K562 (cell line): Measurements from ENCODE around the gene FAM50A. TPM values are rescaled to one million over a fixed set of nuclear protein-coding genes. Genes with fewer than 3 reads are reported as not detected.

Experiments
- CEBPB ChIP-seq: fragments of 450-650 bp; IDR thresholded peaks from 2 replicates; pipeline ENCODE4 v1.6.1; 2016; ENCODE audit warnings: missing genetic modification characterization, missing compliant biosample characterization
- CREB3L1 ChIP-seq: fragments of 450-650 bp; IDR thresholded peaks from 2 replicates; pipeline ENCODE4 v1.6.1; 2014; ENCODE audit warnings: low read depth, mild to moderate bottlenecking, moderate library complexity, borderline replicate concordance
- CSDE1 ChIP-seq, 2 experiments: fragments of 450-650 bp; IDR thresholded peaks; 2 replicates each; pipeline ENCODE4 v1.6.1; 2016; ENCODE audit warnings: mild to moderate bottlenecking in 1 of 2
- E2F8 ChIP-seq: fragments of 450-650 bp; IDR thresholded peaks from 2 replicates; pipeline ENCODE4 v1.7.1; 2018; ENCODE audit warnings: mild to moderate bottlenecking, low read depth; ENCODE audit not compliant: partially characterized antibody
- ETS2 ChIP-seq: IDR thresholded peaks from 2 replicates; pipeline ENCODE4 v1.6.1; 2016; ENCODE audit warnings: borderline replicate concordance, missing genetic modification characterization, mild to moderate bottlenecking, moderate library complexity, missing compliant biosample characterization; ENCODE audit not compliant: poor library complexity, severe bottlenecking
- FOXP4 ChIP-seq: sonication (generic); formaldehyde crosslinking; IDR thresholded peaks from 2 replicates; pipeline ENCODE4 v1.8.0; 2022; ENCODE audit warnings: mild to moderate bottlenecking, missing genetic modification reagents, borderline replicate concordance
- GTF2F1 ChIP-seq: IDR thresholded peaks from 2 replicates; pipeline ENCODE4 v1.6.1; 2011; ENCODE audit warnings: low read depth, low read length, improper control_type of control experiment
- HINFP ChIP-seq: fragments of 450-650 bp; conservative IDR thresholded peaks from 2 replicates; pipeline ENCODE4 v1.6.1; 2016; ENCODE audit warnings: missing genetic modification characterization, low read depth, mild to moderate bottlenecking, control low read depth, missing compliant biosample characterization
- MEIS2 ChIP-seq: fragments of 450-650 bp; IDR thresholded peaks from 2 replicates; pipeline ENCODE4 v1.6.1; 2014; ENCODE audit warnings: mild to moderate bottlenecking; ENCODE audit not compliant: partially characterized antibody
- NCOA4 ChIP-seq: fragments of 450-650 bp; IDR thresholded peaks from 2 replicates; pipeline ENCODE4 v1.6.1; 2018; ENCODE audit warnings: mild to moderate bottlenecking; ENCODE audit not compliant: partially characterized antibody
- POLR3G ChIP-seq: IDR thresholded peaks from 2 replicates; pipeline ENCODE4 v1.6.1; 2011; ENCODE audit not compliant: insufficient read length, insufficient replicate concordance; ENCODE audit errors: extremely low read depth
- SRSF7 ChIP-seq: fragments of 200-400 bp; formaldehyde crosslinking; optimal IDR thresholded peaks from 2 replicates; pipeline ENCODE3; 2017; ENCODE audit warnings: mild to moderate bottlenecking, low read depth, low read length
- TRIM28 ChIP-seq: fragments of 450-650 bp; IDR thresholded peaks from 2 replicates; pipeline ENCODE4 v1.6.1; 2017
- TSC22D4 ChIP-seq: fragments of 450-650 bp; IDR thresholded peaks from 2 replicates; pipeline ENCODE4 v1.6.1; 2016; ENCODE audit warnings: missing genetic modification characterization, missing biosample characterization, control low read depth
- ZC3H8 ChIP-seq: fragments of 450-650 bp; IDR thresholded peaks from 2 replicates; pipeline ENCODE4 v1.6.1; 2017
- ZNF511 ChIP-seq: sonication (generic); formaldehyde crosslinking; IDR thresholded peaks from 2 replicates; pipeline ENCODE4 v1.8.0; 2022; ENCODE audit warnings: mild to moderate bottlenecking, missing genetic modification reagents
- polyA plus RNA-seq, 8 experiments: library from polyadenylated mRNA; depleted of rRNA in 4 of 8; stranded (reverse) in 5 of 8; unstranded in 3 of 8; fragments of >200 nt; fragmentation: Nextera tagmentation in 2 of 8; fragmentation: Illumina TruSeq in 1 of 8; extraction: Ambion mirVana in 2 of 8; extraction: Trizol in 1 of 8; gene quantifications; 2 replicates each; pipeline versions ENCODE4 v1.2.1 to v1.2.3, GENCODE V29; 2011 to 2014; ENCODE audit warnings: inconsistent platforms in 1 of 8, missing spikeins in 1 of 8
- total RNA-seq, 7 experiments: library from RNA; depleted of rRNA in 6 of 7; stranded (reverse); fragments of >200 nt in 6 of 7; fragmentation: Illumina TruSeq in 2 of 7; extraction: Trizol in 2 of 7; gene quantifications; 2 replicates each; pipeline versions ENCODE4 v1.2.1 to v1.2.3, GENCODE V29; 2011 to 2021; ENCODE audit warnings: low replicate concordance in 1 of 7

FAM50A gene
- total and polyA plus RNA-seq, 9 of the 15 experiments (the other 6 are each of a cell fraction or from before 2014, with no cell fraction given) = 4.4 to 114 (median 67.3) TPM

GRCh38 chrX:154428176-154429171, 15.5 kb upstream of the FAM50A start, which contains the start of gene ATP6AP1 (continued):
- TF ChIP-seq CREB3L1 (0 out of 2 replicates have a peak, but pooled peaks have one; percentile 24), TSC22D4 (tag) (no peak), FOXP4 (no peak), TRIM28 (no peak), NCOA4 (no peak), E2F8 (no peak), ZNF511 (CRISPR knock-in tag) (no peak; the same call in 1 of the 2 replicates), POLR3G (no peak), CEBPB (no peak), MEIS2 (no peak), CSDE1 (IDR thresholded peaks at IDR 0.05) (no peak), ZC3H8 (no peak), SRSF7 (no peak), GTF2F1 (0 out of 2 replicates have a peak, but pooled peaks have one; percentile 14), ETS2 (tag) (no peak), HINFP (tag) (no peak)
